Glomerular endothelial cell (primary cell): Measurements from ENCODE around the gene FTH1. TPM values are rescaled to one million over a fixed set of nuclear protein-coding genes. Genes with fewer than 3 reads are reported as not detected.

ENCODE experiments used
- DNase-seq: peaks from one replicate; pipeline ENCODE4 v3.0.0-alpha.2; 2011; ENCODE audit warnings: low read depth, low spot score; ENCODE audit errors: extremely low read depth
- total RNA-seq: library from RNA; depleted of rRNA; stranded (reverse); fragments of >200 nt; gene quantifications from 2 replicates; pipeline ENCODE4 v1.2.3, GENCODE V29; 2015

Gene FTH1
- total RNA-seq, 1 donor from 2014 or later, result 2,194 TPM

- DNase-seq, result no peak
These were observed 15.8 kb downstream of the FTH1 start for GRCh38 chr11:61951484-61952135.

GRCh38 chr11:61950035-61950547 lies 17.3 kb downstream of the FTH1 start, which contains the start of gene BEST1:
Gene BEST1, plus strand, starts transcription at chr11:61950351. Its CDS starts 1,456 bp downstream, at chr11:61951807.
- no peak for DNase-seq

GRCh38 chr11:61949169-61950034 lies 18.0 kb downstream of the FTH1 start:
- no peak for DNase-seq

DNA sequence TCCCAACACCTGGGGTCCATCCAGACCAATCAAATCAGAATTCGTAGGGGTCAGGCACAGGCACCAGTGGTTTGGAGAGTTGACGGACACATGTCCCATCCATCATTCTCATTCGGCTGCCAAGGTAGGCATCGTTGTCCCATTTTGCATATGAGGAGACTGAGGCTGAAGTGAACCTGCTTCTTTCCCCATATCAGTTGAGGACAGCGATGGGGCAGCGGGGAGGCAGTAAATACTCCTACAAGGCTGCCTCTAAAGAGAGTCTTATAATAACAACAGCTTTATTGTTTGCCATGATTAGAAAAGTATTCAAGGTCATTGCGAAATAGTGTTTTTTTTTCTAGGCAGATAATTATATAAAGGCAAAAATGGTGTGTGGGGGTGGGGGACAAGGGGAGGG lies 18.9 kb downstream of the FTH1 start:
- no peak for DNase-seq

GRCh38 chr11:61947486-61948210 lies 19.8 kb downstream of the FTH1 start:
- no peak for DNase-seq

DNA sequence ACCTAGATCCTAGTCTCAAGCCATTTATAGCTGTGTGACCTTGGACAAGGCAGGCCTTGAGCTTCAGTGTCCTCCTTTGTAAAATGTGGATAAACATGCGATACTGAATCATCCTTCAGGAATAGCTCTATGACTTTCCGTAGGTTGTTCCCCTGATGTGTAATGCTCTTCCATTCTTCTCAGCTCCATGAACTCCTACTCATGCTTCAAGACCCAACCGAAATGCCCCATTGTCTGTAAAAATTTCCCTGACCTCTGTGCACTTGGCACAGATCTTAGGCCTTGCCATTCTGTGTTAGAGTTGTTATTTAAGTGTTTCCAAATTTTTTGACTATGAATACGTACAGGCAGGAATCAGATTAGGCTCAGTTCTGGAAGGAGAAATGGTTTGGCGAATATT lies 20.5 kb downstream of the FTH1 start:
- DNase-seq, result no peak

DNA sequence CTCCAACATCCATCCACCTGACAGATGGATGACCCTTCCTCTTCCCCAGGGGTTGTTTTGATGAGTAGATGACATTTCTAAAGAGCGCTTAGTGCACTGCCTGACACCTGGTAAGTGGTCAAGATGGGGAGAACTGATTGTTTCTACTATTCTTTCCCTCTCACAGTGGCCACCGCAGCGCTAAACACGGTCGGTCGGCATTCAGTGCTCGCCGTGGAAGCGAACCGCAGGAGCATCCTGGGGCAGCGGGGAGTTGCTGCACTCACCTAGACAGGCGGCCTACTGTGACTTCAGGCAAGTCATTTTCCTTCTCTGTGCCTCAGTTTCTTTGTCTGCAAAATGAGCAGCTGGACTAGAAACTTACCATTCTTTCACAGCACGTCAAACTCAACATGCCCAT lies 22.2 kb downstream of the FTH1 start:
- DNase-seq, result no peak

- DNase-seq, result no peak
These were observed 27.0 kb downstream of the FTH1 start for GRCh38 chr11:61940466-61940865.

- DNase-seq, result no peak
These were observed 31.6 kb downstream of the FTH1 start for GRCh38 chr11:61935861-61936260.

GRCh38 chr11:61930933-61931332 lies 36.5 kb downstream of the FTH1 start:
- no peak for DNase-seq

- DNase-seq, result no peak
These were observed 38.8 kb downstream of the FTH1 start for GRCh38 chr11:61928606-61929005.

GRCh38 chr11:61927501-61927900 lies 39.9 kb downstream of the FTH1 start:
- DNase-seq, result no peak

DNA sequence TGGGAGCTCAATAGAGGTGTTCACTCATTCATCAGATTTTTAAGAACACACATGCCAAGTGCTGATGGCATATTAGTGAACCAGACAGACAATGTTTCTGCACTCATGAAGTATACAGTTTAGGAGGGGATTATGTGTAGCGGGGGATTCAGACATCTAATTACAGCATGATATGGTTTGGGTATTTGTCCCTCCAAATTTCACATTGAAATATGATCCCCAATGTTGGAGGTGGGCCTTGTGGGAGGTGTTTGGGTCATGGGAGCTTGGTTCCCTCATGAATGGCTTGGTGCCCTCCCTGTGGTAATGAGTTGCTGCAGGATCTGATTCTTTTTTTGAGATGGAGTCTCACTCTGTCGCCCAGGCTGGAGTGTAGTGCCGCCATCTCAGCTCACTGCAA lies 41.2 kb downstream of the FTH1 start:
- no peak for DNase-seq

DNA sequence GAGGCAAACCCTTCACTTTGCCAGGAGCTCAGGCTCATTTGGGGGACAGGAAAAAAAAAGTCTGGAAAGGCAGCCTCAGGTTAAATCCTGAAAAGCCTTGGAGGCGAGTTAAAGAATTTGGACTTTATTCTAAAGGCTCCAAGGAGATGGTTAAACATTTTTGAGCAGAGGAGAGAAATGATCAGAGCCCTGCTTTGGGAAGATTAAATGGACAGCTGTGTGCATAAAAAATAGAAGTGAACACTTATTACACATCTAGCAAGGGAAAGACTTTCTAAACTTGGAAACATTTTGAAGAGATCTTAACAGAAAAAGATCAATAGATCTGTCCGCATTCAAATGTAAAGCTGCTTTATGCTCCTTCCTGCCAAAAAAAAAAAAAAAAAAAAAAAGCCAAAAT lies 41.7 kb downstream of the FTH1 start:
- no peak for DNase-seq

GRCh38 chr11:61924064-61924455 lies 43.4 kb downstream of the FTH1 start:
- DNase-seq, result no peak

DNA sequence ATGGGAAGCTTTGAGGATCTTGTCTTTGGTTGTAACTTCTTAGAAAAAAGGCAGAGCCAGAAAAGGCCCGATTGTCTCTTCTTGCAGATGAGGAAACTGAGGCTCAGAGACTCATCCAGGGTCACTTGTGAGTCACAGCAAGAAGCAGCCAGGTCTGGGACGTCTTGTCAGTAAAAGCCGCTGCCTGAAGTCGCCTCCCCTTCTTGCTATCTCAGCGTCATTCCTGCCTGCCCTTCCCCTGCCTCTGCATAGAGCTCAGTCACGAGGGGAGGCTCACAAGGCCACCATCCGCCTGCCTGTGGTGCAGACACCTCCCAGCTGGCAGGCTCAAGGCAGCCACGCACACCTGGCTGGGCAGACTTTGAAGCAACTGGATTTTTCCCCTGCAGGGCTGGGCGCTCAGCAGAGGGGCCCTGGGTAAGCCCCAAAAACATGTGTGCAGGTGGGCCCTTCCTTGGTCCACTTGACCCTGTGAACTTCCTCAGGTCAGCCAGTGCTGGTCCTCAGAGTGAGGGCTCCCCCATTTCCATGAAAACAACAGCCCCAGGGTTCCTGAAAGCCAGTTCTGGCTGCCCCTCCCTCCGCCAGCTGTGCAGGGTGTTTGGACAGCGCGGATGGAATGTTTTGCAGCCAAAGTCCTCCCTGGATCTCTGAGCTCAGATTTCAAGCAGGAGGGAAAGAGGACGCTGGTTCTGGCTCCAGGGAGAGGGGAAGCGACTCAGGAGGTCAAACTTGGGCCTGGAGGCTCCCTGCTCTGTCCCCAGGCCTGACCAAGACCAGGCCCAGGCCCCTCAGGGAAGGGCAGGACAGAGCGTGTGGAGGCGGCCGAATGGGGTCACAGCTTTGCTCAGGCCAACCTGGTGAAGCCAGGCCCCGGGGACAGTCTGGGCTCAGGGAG lies 44.0 kb downstream of the FTH1 start:
- no peak for DNase-seq

DNA sequence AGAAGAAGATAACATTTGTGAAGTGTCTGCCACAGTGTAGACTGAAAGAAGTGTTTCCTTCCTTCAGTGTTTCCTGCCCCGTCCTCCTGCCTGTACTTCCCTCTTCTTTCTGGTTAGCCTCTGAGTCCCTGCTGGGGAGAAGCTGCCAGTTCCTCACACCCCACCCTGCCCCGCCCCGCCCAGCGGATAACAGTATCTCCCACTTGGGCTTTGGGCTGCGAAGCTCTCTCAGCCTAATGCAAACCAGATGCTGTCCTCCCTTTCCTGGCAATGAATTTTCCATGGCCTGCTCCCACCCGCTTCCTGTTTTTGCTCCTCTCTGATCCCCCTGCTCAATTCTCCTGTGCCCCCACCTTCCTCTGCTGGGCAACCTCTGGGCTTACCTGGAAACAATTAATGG lies 44.9 kb downstream of the FTH1 start:
- no peak for DNase-seq

GRCh38 chr11:61921446-61921845 lies 46.0 kb downstream of the FTH1 start:
- no peak for DNase-seq

DNA sequence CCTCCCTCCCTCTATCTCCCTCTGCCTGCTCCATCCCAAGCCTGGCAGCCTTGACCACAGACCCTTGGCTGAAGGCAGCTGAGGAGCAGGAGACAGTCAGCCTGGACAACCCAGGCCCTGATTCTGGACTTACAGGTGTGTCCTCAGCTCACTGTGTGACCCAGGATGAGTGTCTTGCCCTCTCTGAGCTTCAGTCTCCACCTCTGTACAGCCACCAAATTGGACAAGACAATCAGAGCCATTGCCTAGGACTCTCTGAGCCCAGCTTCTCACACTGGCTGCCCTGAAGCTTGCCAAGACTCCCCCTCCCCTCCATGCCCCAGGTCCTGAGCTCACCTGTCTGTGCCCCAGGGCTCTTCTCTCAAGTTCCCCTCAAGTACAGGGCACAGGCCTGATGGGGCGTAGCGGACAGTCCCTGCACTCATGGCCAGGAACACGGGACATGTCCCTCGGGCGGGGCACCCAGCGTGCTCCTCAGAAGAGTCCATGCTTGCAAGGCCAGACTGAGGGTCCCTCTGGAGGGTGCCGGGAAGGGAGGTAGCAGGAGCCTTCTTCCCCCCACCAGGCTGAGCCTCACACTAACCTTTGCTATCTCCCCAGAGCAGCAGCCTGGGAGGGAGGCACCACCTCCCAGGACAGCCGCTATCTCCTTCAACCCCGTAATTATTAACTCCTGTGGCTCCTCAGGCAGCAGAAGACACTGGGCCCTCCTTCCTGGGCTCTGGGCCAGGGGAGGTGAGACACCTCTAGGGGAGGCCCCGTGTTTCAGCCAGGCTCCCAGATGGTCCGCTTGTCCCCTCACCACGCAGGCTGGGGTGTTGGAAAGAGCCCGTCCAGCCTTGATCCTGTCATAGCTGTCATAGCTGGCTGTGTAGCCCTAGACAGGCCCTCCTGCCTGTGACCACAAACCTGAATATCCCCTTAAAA lies 47.5 kb downstream of the FTH1 start:
- DNase-seq, result no peak
